Measurements from ENCODE around the gene NIP7. TPM values are rescaled to one million over a fixed set of nuclear protein-coding genes. Genes with fewer than 3 reads are reported as not detected.

NIP7 gene
- total RNA-seq, 1 experiment from 2014 or later = 25.4 TPM

DNA sequence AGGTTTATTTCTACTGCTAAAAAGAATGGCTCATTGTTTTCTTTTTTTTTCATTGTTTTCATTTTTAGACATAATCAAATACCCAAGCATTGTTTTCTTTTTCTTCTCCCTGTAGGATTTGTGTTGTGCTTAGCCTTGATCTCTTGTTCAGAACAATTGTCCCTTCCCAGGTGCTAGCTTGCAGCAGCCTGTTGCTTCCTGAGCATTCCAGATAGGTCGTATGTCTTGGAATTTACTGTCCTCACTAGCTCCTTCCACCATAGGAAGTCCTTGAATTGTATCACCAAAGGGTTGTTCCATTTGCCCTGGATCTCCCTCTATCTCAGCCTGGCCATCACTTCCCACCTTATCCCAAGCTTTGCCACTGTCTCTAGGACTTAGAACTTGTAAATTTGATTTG is 38.4 kb upstream of the NIP7 start:
- Histone ChIP-seq H3K27ac (ENCODE audit: low read length) (no peak overlapping the region), H3K9me2 (replicated peaks; ENCODE audit: low read length) (no peaks in the 10 kb centered on the region), H3K4me2 (ENCODE audit: low read length) (no peak overlapping the region), H3K4me3 (ENCODE audit: low read length) (no peak overlapping the region), H4K20me1 (ENCODE audit: low read length) (no peaks in the 10 kb centered on the region), H3K9me3 (ENCODE audit: low read length) (no peaks in the 10 kb centered on the region), H3K4me1 (ENCODE audit: insufficient read depth, low read length) (no peaks in the 10 kb centered on the region), H3K79me2 (ENCODE audit: low read length) (no peaks in the 10 kb centered on the region), H3F3A (ENCODE audit: low read length, unreplicated experiment) (no peaks in the 10 kb centered on the region), H3K9ac (ENCODE audit: low read length) (no peak overlapping the region), H3K36me3 (ENCODE audit: low read depth, low read length) (no peaks in the 10 kb centered on the region), H3K27me3 (ENCODE audit: low read length) (no peaks in the 10 kb centered on the region), H2AFZ (ENCODE audit: low read length) (no peak overlapping the region)
- TF ChIP-seq, protein P1, sequence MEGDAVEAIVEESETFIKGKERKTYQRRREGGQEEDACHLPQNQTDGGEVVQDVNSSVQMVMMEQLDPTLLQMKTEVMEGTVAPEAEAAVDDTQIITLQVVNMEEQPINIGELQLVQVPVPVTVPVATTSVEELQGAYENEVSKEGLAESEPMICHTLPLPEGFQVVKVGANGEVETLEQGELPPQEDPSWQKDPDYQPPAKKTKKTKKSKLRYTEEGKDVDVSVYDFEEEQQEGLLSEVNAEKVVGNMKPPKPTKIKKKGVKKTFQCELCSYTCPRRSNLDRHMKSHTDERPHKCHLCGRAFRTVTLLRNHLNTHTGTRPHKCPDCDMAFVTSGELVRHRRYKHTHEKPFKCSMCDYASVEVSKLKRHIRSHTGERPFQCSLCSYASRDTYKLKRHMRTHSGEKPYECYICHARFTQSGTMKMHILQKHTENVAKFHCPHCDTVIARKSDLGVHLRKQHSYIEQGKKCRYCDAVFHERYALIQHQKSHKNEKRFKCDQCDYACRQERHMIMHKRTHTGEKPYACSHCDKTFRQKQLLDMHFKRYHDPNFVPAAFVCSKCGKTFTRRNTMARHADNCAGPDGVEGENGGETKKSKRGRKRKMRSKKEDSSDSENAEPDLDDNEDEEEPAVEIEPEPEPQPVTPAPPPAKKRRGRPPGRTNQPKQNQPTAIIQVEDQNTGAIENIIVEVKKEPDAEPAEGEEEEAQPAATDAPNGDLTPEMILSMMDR (conservative IDR thresholded peaks at IDR 0.05; ENCODE audit: low read depth, low read length) = no peak
- TF ChIP-seq EZH2phosphoT487 (IDR thresholded peaks at IDR 0.05; ENCODE audit: borderline replicate concordance, low read length) (no peak), EZH2 (IDR thresholded peaks at IDR 0.05; ENCODE audit: low read length, unreplicated experiment) (no peak)
- no TSS peak for BruUV-seq (replicated peaks)
- intact Hi-C loops (cut with micrococcal nuclease) = no loop called here
- ATAC-seq = no peak
- POLR2A ChIA-PET (ENCODE audit: unreplicated experiment) = no interaction called here
- no peak for DNase-seq
- CTCF ChIA-PET = no interaction called here

DNA sequence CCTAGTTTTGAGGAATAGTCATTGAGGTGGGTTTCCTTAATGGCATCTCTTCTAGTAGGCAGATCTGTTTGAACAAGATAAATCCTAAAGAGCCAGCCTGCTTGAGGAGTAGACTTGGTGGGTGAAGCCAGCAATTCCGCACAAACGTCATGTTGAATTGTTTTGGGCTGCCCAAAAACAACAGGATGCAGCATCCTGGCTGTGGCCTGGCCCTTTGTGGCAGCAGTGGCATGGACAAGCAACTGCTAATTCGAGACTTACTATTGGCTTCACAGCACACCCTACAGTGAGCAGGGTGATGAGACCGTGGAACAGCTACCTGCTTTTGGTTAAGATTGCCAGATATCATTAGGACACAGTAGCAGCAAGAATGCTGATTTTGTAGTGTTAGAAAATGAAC is 37.7 kb upstream of the NIP7 start:
- no peaks in the 10 kb centered on the region for H3K9me3 ChIP-seq (ENCODE audit: low read length)
- no peaks in the 10 kb centered on the region for H3K79me2 ChIP-seq (ENCODE audit: low read length)
- H4K20me1 ChIP-seq (ENCODE audit: low read length) = no peaks in the 10 kb centered on the region
- DNase-seq = no peak
- TF ChIP-seq, protein P1 (conservative IDR thresholded peaks at IDR 0.05; ENCODE audit: low read depth, low read length) = no peak
- TF ChIP-seq EZH2 (IDR thresholded peaks at IDR 0.05; ENCODE audit: low read length, unreplicated experiment) (no peak), EZH2phosphoT487 (IDR thresholded peaks at IDR 0.05; ENCODE audit: borderline replicate concordance, low read length) (no peak)
- no peaks in the 10 kb centered on the region for H3K27me3 ChIP-seq (ENCODE audit: low read length)
- no peak for ATAC-seq
- H3K4me1 ChIP-seq (ENCODE audit: insufficient read depth, low read length) = no peaks in the 10 kb centered on the region
- H3K9me2 ChIP-seq (replicated peaks; ENCODE audit: low read length) = no peaks in the 10 kb centered on the region
- H3K4me3 ChIP-seq (ENCODE audit: low read length) = no peak overlapping the region
- H3K36me3 ChIP-seq (ENCODE audit: low read depth, low read length) = no peaks in the 10 kb centered on the region
- intact Hi-C loops (cut with micrococcal nuclease) = no loop called here
- ChIA-PET CTCF (no interaction called here), POLR2A (ENCODE audit: unreplicated experiment) (no interaction called here)
- no peaks in the 10 kb centered on the region for H3F3A ChIP-seq (ENCODE audit: low read length, unreplicated experiment)
- no TSS peak for BruUV-seq (replicated peaks)
- H3K27ac ChIP-seq (ENCODE audit: low read length) = no peak overlapping the region
- H2AFZ ChIP-seq (ENCODE audit: low read length) = no peak overlapping the region
- H3K9ac ChIP-seq (ENCODE audit: low read length) = no peak overlapping the region
- H3K4me2 ChIP-seq (ENCODE audit: low read length) = no peak overlapping the region

DNA sequence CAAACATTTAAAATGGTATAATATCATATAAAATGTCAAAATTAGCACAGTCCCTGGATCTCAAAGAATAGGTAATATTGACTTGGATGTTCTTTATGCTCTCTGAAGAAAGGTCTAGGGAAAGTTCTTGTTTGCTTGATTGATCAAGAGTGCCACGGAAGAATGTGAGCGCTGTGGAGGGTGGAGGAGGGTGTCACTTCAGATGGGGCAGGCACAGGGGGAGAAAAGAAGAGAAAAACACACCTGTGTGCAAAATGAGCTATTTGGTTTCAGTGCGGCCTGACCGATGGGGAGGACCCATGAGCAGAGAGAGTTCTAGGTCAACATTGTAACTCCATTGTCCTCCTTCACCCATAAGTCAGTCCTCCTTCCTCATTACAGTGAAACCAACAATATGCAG is 37.3 kb upstream of the NIP7 start:
- Histone ChIP-seq H3K4me3 (ENCODE audit: low read length) (no peak overlapping the region), H3K79me2 (ENCODE audit: low read length) (no peaks in the 10 kb centered on the region), H3K27me3 (ENCODE audit: low read length) (no peaks in the 10 kb centered on the region), H3K4me1 (ENCODE audit: insufficient read depth, low read length) (no peaks in the 10 kb centered on the region), H3K9ac (ENCODE audit: low read length) (no peak overlapping the region), H3K4me2 (ENCODE audit: low read length) (no peak overlapping the region), H3K9me2 (replicated peaks; ENCODE audit: low read length) (no peaks in the 10 kb centered on the region), H3K36me3 (ENCODE audit: low read depth, low read length) (no peaks in the 10 kb centered on the region), H4K20me1 (ENCODE audit: low read length) (no peaks in the 10 kb centered on the region), H3K27ac (ENCODE audit: low read length) (no peak overlapping the region), H3K9me3 (ENCODE audit: low read length) (no peaks in the 10 kb centered on the region), H2AFZ (ENCODE audit: low read length) (no peak overlapping the region), H3F3A (ENCODE audit: low read length, unreplicated experiment) (no peaks in the 10 kb centered on the region)
- DNase-seq (no peak), ATAC-seq (no peak)
- intact Hi-C loops (cut with micrococcal nuclease) = no loop called here
- TF ChIP-seq EZH2 (IDR thresholded peaks at IDR 0.05; ENCODE audit: low read length, unreplicated experiment) = no peak
- TF ChIP-seq, protein P1 (conservative IDR thresholded peaks at IDR 0.05; ENCODE audit: low read depth, low read length) = no peak
- no peak for TF ChIP-seq EZH2phosphoT487 (IDR thresholded peaks at IDR 0.05; ENCODE audit: borderline replicate concordance, low read length)
- BruUV-seq (replicated peaks) = no TSS peak
- ChIA-PET POLR2A (ENCODE audit: unreplicated experiment) (no interaction called here), CTCF (no interaction called here)
